ENCODE data around the gene MLC1. TPM values are rescaled to one million over a fixed set of nuclear protein-coding genes. Genes with fewer than 3 reads are reported as not detected.
A peak's percentile ranks its signal among the peaks of the same experiment; 100 is the strongest.

MLC1 gene
- total and polyA plus RNA-seq, 10 of the 15 experiments (the other 5 are each of a cell fraction or from before 2014, with no cell fraction given) = 0.03 to 0.15 (median 0.07) TPM; not detected in 7

GRCh38 chr22:50010676-50011446 lies 74.4 kb downstream of the MLC1 start (continued):
- no peak for TF ChIP-seq NR2C2 (IDR thresholded peaks at IDR 0.05; ENCODE audit: borderline replicate concordance, control insufficient read depth, insufficient read length, low read depth)
- TF ChIP-seq RUNX3 (IDR thresholded peaks at IDR 0.05; ENCODE audit: low read length) = no peak
- peak; percentile 67 for TF ChIP-seq PAX5 (IDR thresholded peaks at IDR 0.05; ENCODE audit: borderline replicate concordance, low read depth, low read length)
- TF ChIP-seq, protein P1, sequence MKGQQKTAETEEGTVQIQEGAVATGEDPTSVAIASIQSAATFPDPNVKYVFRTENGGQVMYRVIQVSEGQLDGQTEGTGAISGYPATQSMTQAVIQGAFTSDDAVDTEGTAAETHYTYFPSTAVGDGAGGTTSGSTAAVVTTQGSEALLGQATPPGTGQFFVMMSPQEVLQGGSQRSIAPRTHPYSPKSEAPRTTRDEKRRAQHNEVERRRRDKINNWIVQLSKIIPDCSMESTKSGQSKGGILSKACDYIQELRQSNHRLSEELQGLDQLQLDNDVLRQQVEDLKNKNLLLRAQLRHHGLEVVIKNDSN (IDR thresholded peaks at IDR 0.05; ENCODE audit: borderline replicate concordance, extremely low read length, insufficient read depth, low read depth, low read length) = no peak
- TF ChIP-seq ZBED1 (IDR thresholded peaks at IDR 0.05; ENCODE audit: borderline replicate concordance) = no peak
- no peak for TF ChIP-seq CBX3 (IDR thresholded peaks at IDR 0.05; ENCODE audit: borderline replicate concordance, low read depth)
- no peak for TF ChIP-seq EZH2 (IDR thresholded peaks at IDR 0.05; ENCODE audit: borderline replicate concordance, control insufficient read depth, low read depth, low read length)
- TF ChIP-seq YY1 (IDR thresholded peaks at IDR 0.05; ENCODE audit: low read depth, low read length) = no peak
- TF ChIP-seq NBN (IDR thresholded peaks at IDR 0.05) = no peak
- no peak for TF ChIP-seq SP1 (IDR thresholded peaks at IDR 0.05; ENCODE audit: low read depth, low read length)
- TF ChIP-seq ZNF207 (IDR thresholded peaks at IDR 0.05; ENCODE audit: borderline replicate concordance) = no peak
- peak; percentile 70; the same call in 1 of the 2 replicates for TF ChIP-seq HDGF (IDR thresholded peaks at IDR 0.05)
- no peak for TF ChIP-seq POU2F2 (IDR thresholded peaks at IDR 0.05; ENCODE audit: borderline replicate concordance, low read depth, low read length)
- TF ChIP-seq, protein P2, sequence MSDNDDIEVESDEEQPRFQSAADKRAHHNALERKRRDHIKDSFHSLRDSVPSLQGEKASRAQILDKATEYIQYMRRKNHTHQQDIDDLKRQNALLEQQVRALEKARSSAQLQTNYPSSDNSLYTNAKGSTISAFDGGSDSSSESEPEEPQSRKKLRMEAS (IDR thresholded peaks at IDR 0.05; ENCODE audit: low read depth, low read length) = peak; percentile 21; the same call in 1 of the 2 replicates
- no peak for TF ChIP-seq TCF7 (IDR thresholded peaks at IDR 0.05; ENCODE audit: borderline replicate concordance)
- TF ChIP-seq RAD21 (IDR thresholded peaks at IDR 0.05; ENCODE audit: insufficient read depth, low read depth, low read length) = no peak
- no peak for TF ChIP-seq BCL3 (IDR thresholded peaks at IDR 0.05; ENCODE audit: borderline replicate concordance, insufficient read depth, low read depth, low read length, poor library complexity, severe bottlenecking)
- no peak for TF ChIP-seq BMI1 (IDR thresholded peaks at IDR 0.05; ENCODE audit: borderline replicate concordance)
- TF ChIP-seq CHD4 (IDR thresholded peaks at IDR 0.05) = no peak
- TF ChIP-seq, protein P3, sequence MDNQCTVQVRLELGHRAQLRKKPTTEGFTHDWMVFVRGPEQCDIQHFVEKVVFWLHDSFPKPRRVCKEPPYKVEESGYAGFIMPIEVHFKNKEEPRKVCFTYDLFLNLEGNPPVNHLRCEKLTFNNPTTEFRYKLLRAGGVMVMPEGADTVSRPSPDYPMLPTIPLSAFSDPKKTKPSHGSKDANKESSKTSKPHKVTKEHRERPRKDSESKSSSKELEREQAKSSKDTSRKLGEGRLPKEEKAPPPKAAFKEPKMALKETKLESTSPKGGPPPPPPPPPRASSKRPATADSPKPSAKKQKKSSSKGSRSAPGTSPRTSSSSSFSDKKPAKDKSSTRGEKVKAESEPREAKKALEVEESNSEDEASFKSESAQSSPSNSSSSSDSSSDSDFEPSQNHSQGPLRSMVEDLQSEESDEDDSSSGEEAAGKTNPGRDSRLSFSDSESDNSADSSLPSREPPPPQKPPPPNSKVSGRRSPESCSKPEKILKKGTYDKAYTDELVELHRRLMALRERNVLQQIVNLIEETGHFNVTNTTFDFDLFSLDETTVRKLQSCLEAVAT (IDR thresholded peaks at IDR 0.05) = no peak
- TF ChIP-seq DPF2 (IDR thresholded peaks at IDR 0.05) = 0 out of 2 replicates have a peak, but pooled peaks have one; percentile 1
- no peak for TF ChIP-seq ZZZ3 (IDR thresholded peaks at IDR 0.05; ENCODE audit: control insufficient read depth, insufficient read length, low read depth)
- peak in 1 of 2 experiments; percentile 64; a peak in 2 of 4 replicates for TF ChIP-seq BHLHE40 (IDR thresholded peaks at IDR 0.05; ENCODE audit: borderline replicate concordance in 1 of 2, low read depth in 2 of 2, low read length in 1 of 2)
- TF ChIP-seq FOXK2 (IDR thresholded peaks at IDR 0.05) = no peak
- TF ChIP-seq NFIC (IDR thresholded peaks at IDR 0.05; ENCODE audit: low read depth, low read length) = no peak
- TF ChIP-seq TCF12 (IDR thresholded peaks at IDR 0.05; ENCODE audit: low read depth, low read length) = 0 out of 2 replicates have a peak, but pooled peaks have one; percentile 36

All from GM12878 (cell line).